Colonic mucosa (tissue), 4 donors: ENCODE results near the gene COL21A1. TPM values are rescaled to one million over a fixed set of nuclear protein-coding genes. Genes with fewer than 3 reads are reported as not detected.
"Not testable (repeated sequence)": the region's sequence is repeated elsewhere in the genome, so short reads cannot be mapped to it uniquely, and the experiment has no call there.

ENCODE experiments used
- DNase-seq: peaks from one replicate; pipeline ENCODE4 v3.0.0-alpha.2; 2020
- H3K27ac ChIP-seq: fragments of 200-600 bp; one replicate; pipeline ENCODE4 v1.8.0; 2021
- H3K27me3 ChIP-seq: fragments of 200-600 bp; one replicate; pipeline ENCODE4 v1.8.0; 2021
- H3K36me3 ChIP-seq: fragments of 200-600 bp; one replicate; pipeline ENCODE4 v1.8.0; 2021
- H3K4me1 ChIP-seq: fragments of 200-600 bp; one replicate; pipeline ENCODE4 v1.8.0; 2021; ENCODE audit warnings: mild to moderate bottlenecking
- H3K4me3 ChIP-seq: fragments of 200-600 bp; one replicate; pipeline ENCODE4 v1.8.0; 2021
- H3K9ac ChIP-seq, 2 donors: one replicate each; pipeline ENCODE4 v1.7.0; 2013; ENCODE audit warnings: control low read depth in 2 of 2, low read depth in 2 of 2, low read length in 2 of 2
- H3K9me3 ChIP-seq: fragments of 200-600 bp; one replicate; pipeline ENCODE4 v1.8.0; 2021
- intact Hi-C: fragments of 100-400 bp; cut with DNase I; formaldehyde crosslinking; loops from one replicate; pipeline ENCODE4 v1.14.1; 2022
- total RNA-seq, 2 donors: library from RNA; stranded (reverse); fragmentation: NEBNext Ultra II Directional in 1 of 2; extraction: Animal tissue kit (Norgen Biotek cat#: 25700) in 1 of 2; gene quantifications; one replicate each; pipeline ENCODE4 v1.2.1, GENCODE V29; 2021
- TF ChIP-seq, protein P1 (sequence below): fragments of 200-600 bp; IDR thresholded peaks from one replicate; pipeline ENCODE4 v1.8.0; 2022; ENCODE audit warnings: antibody characterized with exemption, mild to moderate bottlenecking
- donor health status: healthy.
- donor health status: DM: no; HTN: no; CAD: no.
- donor health status: DM: no; HTN: no; CAD: no.

The COL21A1 gene
- total RNA-seq, 2 donors from 2014 or later = 0.79 to 1.9 TPM

DNA sequence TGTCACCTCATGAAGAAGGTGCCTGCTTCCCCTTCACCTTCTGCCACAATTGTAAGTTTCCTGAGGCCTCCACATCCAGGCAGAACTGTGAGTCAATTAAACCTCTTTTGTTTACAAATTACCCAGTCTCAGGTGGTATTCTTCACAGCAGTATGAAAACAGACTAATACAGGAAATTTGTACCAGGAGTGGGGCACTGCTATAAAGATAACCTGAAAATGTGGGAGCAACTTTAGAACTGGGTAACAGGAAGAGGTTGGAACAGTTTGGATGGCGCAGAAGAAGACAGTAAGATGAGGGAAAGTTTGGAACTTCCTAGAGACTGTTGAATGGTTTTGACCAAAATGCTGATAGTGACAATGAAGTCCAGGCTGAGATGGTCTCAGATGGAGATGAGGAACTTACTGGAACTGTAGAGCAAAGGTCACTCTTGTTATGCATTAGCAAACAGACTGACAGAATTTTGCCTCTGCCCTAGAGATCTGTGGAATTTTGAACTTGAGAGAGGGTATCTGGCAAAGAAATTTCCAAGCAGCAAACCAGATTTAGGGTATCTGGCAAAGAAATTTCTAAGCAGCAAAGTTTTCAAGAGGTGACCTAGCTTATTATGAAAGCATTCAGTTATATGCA is 23.5 kb upstream of the COL21A1 start:
- H3K27ac ChIP-seq = no peak overlapping the region
- H3K4me3 ChIP-seq = no peak overlapping the region
- TF ChIP-seq, protein P1, sequence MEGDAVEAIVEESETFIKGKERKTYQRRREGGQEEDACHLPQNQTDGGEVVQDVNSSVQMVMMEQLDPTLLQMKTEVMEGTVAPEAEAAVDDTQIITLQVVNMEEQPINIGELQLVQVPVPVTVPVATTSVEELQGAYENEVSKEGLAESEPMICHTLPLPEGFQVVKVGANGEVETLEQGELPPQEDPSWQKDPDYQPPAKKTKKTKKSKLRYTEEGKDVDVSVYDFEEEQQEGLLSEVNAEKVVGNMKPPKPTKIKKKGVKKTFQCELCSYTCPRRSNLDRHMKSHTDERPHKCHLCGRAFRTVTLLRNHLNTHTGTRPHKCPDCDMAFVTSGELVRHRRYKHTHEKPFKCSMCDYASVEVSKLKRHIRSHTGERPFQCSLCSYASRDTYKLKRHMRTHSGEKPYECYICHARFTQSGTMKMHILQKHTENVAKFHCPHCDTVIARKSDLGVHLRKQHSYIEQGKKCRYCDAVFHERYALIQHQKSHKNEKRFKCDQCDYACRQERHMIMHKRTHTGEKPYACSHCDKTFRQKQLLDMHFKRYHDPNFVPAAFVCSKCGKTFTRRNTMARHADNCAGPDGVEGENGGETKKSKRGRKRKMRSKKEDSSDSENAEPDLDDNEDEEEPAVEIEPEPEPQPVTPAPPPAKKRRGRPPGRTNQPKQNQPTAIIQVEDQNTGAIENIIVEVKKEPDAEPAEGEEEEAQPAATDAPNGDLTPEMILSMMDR = no peak
- H3K4me1 ChIP-seq = no peaks in the 10 kb centered on the region
- H3K9ac ChIP-seq = no peak overlapping the region
- intact Hi-C loops = no loop called here
- H3K36me3 ChIP-seq = no peaks in the 10 kb centered on the region
- H3K9me3 ChIP-seq = no peaks in the 10 kb centered on the region
- no peak for DNase-seq
- no peaks in the 10 kb centered on the region for H3K27me3 ChIP-seq

DNA sequence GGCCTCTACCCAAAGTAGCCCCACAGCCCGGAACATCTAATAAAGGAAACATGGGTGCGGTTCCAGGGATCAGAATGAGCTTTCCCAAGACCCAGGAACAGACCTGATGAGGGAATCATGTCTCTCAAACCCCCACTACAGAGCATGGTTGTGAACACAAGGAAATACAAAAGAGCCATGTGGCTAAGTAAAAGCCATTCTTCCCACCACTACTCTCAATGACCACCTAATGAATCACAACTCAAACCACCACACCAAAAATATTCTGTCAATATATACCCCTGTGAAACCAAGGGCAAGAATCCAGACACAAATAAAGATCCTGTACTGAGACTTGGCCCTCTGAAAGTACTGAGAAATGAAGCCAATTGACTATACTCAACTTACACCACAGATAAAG is 20.9 kb upstream of the COL21A1 start:
- Histone ChIP-seq H3K27ac (no peak overlapping the region), H3K9ac (no peak overlapping the region), H3K4me1 (no peaks in the 10 kb centered on the region), H3K4me3 (no peak overlapping the region), H3K27me3 (no peaks in the 10 kb centered on the region), H3K9me3 (no peaks in the 10 kb centered on the region), H3K36me3 (no peaks in the 10 kb centered on the region)
- intact Hi-C loops = no loop called here
- DNase-seq = no peak
- TF ChIP-seq, protein P1 = no peak

DNA sequence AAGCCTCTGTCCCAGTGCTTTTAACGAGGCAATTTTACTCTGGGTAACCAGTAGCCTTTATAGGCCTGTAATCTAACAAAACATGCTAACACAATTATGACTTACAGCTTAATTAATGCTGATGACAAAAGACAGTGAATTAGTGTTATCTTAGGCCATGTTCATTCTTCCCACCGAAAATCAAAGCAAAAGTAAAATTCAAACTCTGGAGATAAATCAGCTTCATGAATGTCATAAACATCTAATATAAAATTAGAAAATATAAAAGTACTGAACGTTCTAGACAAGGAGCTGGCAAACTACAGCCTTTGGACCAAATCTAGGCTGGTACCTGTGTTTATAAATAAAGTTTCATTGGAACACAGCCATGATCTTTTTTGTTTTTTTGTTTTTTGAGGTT is 18.6 kb upstream of the COL21A1 start:
- Histone ChIP-seq H3K27me3 (no peaks in the 10 kb centered on the region), H3K9me3 (no peaks in the 10 kb centered on the region), H3K27ac (no peak overlapping the region), H3K36me3 (no peaks in the 10 kb centered on the region), H3K4me3 (no peak overlapping the region), H3K9ac (no peak overlapping the region), H3K4me1 (no peaks in the 10 kb centered on the region)
- intact Hi-C loops = no loop called here
- TF ChIP-seq, protein P1 = no peak
- DNase-seq = no peak

DNA sequence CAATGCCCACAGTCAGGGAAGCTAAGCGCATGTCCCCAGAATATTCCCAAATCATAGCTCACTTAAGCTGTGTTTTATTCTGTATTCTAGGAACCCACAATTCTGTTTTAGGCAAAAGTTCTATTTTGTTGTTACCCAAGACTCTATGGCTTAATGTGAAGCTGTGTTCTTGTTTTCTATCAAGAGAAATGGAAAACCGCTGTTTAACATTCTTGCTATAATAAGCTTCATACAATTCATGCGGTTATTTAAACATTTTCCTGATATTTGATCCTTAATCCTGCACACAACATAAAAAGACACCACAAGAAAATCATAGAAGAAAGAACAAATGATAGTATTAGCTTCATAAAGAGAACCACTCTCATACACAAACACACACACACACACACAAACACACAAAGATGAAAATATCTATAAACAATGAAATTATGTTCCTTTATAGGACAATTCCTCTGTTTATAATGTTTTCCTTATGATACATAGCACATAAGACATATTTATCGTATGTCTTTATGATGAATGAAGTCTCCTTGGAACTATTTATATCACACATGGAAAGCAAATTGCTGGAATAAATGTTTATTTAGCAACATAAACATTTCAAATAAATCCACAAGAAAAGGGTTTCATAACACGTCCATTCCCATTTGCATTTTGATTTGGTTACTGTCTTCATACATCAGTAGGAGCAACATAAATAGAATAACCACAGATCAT is 16.4 kb upstream of the COL21A1 start:
- intact Hi-C loops = no loop called here
- Histone ChIP-seq H3K4me3 (no peak overlapping the region), H3K36me3 (no peaks in the 10 kb centered on the region), H3K4me1 (no peaks in the 10 kb centered on the region), H3K9me3 (no peaks in the 10 kb centered on the region), H3K9ac (no peak overlapping the region), H3K27ac (no peak overlapping the region), H3K27me3 (no peaks in the 10 kb centered on the region)
- TF ChIP-seq, protein P1 = no peak
- DNase-seq = no peak

DNA sequence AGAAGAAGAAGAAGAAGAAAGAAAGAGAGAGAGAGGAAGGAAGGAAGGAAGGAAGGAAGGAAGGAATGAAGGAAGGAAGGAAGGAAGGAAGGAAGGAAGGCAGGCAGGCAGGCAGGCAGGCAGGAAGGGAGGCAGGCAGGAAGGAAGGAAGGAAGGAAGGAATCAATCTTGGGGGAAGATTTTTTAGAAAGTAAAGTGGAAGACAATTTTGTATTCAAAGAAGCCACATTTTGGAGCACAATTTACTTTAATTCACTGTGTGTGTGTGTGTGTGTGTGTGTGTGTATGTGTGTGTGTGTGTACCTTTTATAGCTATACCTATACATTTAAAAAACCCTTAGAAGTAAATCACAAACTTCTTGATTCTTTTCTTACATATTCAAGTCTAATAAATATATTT is 13.2 kb upstream of the COL21A1 start:
- DNase-seq, H3K9ac ChIP-seq, H3K27me3 ChIP-seq, H3K36me3 ChIP-seq, H3K9me3 ChIP-seq, H3K4me1 ChIP-seq, H3K27ac ChIP-seq, intact Hi-C loops, H3K4me3 ChIP-seq: not testable (repeated sequence)
